HG03342 (cell line): ENCODE measurements around the gene SEPTIN1.
"Not testable (repeated sequence)": the region's sequence is repeated elsewhere in the genome, so short reads cannot be mapped to it uniquely, and the experiment has no call there.

Experiments
- ATAC-seq: cut with Tn5 transposase; IDR thresholded peaks from one replicate; pipeline ENCODE4 v1.9.1; 2021; ENCODE audit warnings: mild to moderate bottlenecking, moderate library complexity; ENCODE audit not compliant: unreplicated experiment

The SEPTIN1 gene

DNA sequence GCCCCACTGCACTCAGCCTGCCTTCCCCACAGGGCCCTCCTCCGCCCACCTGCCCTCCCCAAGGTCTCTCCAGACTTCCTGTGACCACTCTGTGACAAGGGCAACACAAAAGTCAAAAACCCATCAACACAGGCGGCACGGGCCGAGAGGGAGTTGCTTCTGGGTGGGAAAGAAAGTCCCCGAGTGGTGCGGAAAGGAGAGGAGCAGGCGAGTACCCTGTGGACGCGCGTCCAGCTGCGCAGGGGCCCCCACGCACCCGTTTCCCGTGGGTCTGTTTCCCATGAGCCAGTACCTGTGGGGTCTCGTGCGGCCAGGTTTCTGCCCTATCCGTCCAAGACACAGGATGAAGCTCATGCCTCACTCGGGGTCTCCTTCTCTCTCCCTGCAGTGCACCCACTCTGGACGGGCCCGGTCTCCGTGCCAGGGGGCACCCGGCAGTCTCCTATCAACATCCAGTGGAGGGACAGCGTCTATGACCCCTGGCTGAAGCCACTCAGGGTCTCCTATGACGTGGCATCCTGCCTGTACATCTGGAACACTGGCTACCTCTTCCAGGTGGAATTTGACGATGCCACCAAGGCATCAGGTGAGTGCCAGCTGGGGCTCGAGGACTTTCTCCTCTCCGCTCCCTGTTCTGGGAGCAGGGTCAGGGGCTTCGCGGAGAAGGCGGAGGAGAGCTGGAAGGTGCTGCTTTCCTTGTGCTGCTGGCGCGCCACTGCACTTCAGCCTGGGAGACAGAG lies 39.4 kb downstream of the SEPTIN1 start:
- ATAC-seq: no peak

DNA sequence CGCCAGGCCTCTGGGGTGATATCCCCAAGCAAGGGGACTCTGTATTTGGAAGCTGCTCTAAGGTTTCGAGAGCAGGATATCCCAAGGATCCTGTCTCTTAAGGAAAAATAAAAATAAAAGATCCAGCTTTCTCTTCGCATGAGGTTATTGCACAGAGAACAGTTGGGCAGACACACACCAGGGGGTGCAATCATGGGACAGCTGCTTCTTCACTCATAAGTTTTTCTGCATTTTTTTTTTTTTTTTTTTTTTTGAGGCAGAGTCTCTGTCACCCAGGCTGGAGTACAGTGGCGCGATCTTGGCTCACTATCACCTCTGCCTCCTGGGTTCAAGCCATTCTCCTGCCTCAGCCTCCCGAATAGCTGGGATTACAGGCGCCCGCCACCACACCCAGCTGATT lies 40.4 kb downstream of the SEPTIN1 start:
- not testable (repeated sequence) for ATAC-seq

DNA sequence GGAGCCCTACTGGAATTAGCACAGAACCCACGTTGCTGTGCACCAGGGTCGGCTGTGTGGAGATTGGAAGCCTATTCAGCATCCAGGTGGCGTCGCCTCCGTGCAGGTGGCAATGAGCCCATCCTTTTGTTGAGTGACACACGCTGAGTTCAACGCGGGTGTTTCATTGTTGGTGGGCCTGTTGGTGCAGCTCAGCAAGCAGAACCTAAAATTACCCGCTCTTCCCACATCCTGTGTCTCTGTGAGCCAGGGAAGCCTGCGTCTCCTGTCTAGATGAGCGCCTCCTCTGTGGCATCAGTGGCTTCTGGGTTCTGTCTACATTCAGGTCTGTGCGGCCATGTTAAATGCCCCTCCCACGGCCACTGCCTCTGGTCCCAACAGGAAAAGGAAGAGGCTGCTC lies 41.7 kb downstream of the SEPTIN1 start:
- ATAC-seq: no peak

DNA sequence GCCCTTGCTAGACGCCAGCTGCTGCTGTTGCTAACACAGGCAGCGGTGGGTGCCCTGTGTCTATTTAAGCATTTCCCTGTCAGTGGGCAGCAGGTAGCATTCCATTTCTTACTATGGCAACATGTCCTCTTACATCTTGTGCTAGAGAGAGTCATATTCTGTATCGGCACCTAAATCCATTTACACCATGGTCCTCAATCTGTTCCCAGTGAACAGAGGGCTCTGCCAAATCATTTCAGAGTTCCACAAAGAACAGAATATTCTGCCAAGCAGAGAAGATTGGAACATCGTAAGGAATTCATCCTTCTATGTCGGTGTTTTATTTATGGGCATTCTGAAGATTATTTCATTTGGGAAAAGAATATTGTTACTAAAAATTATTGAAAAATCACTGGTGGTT lies 43.6 kb downstream of the SEPTIN1 start:
- not testable (repeated sequence) for ATAC-seq

DNA sequence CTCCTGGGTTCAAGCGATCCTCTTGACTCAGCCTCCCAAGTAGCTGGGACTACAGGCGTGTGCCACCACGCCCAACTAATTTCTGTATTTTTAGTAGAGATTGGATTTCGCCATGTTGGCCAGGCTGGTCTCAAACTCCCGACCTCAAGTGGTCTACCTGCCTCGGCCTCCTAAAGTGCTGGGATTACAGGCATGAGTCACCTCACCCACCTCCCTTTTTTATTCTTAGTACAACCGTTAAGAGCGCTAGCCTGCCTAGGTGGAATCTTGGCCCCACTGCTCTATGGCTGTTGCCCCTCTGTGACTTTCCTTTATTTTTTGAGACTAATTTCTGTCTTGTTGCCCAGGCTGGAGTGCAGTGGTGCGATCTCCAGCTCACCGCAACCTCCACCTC lies 44.4 kb downstream of the SEPTIN1 start:
- ATAC-seq: not testable (repeated sequence)

DNA sequence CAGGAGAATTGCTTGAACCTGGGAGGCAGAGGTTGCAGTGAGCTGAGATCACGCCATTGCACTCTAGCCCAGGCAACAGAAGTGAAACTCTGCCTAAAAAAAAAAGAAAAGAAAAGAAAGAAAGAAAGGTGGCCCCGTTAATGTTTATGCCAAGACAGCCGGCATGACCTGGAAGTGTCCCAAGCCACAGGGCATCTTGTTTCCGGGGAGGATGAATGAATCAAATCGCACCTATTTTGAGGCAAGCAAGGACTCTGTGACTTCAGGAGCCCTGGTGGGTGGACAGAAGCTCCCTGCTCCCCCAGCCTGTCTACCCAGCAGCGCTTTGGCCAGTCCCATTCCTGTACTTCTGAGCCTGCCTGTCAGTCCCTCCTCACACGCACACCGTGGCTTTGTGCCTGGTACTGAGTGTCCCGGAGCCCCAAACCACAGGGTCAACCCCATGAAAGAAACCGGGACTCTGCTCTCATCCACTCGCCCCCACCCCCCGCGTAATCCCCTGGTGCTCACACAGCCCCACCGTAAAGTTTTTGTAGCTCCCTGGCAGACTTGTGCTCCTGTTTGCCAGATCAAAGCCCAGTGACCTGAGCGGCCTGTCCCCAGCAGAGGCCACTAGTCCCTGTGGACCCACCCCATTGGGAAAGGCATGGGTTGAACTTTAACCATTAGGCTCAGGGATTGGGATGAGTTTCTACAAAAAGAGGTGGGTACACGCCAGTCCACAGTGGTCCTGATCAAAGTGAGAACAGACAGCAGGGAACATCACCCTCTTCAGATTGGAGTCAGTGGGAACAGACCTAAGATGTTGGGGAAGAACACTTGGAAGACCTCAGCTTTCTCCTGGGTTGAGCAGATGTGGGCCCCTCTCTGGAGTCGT lies 46.5 kb downstream of the SEPTIN1 start:
- ATAC-seq: peak; percentile 16

DNA sequence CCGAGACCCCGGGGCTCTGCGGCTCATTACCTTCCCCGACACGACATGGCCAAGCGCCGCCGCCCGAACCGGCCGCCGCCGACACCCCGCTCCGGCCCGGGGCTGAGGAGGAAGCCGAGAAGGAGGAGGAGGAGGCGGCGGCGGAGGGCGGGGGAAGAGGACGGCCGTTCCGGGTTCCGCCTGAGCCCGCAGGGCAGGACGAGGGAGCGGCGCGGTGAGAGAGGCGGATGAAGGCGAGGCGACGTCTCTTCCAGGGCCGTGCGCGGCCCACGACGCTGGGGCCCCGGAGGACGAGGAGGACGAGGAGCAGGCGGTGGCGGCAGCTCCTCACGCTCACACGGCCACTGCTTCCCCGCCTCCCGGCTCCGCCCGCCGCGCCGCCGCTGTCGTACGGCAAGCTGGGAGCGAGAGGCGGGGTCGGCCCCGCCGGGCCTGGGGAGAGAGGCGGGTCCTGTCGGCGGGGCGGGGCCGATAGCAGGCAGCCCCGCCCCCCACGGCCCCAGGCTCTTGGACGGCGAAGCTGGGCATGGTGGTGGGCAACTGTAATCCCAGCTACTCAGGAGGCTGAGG lies 47.2 kb downstream of the SEPTIN1 start:
- peak; percentile 61 for ATAC-seq

DNA sequence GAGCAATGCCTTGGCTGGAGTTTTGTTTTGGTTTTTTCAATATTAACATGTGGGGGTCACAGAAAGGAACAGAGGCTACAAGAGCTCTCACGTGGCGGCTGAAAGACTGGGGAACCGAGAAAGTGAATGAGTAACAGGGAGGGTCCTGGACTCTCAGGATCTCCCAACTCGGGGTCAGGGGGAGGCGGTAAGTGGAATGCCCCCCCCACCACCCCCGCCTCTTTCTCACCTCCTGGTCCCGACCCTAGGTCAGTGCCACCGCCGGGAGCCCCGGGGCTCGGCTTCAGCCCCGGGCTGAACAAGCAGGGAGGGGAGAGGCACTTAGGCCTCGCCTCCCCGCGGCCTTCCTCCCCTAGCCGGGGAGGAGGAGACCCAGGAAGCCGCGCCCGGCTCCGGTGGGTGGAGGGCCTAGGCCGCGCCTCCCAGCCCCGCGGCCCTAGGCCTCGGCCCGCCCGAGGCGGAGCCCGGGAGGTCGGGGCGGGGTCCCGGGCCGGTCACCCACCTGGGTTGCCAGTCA lies 47.8 kb downstream of the SEPTIN1 start:
- peak; percentile 86 for ATAC-seq
